ENCODE results near the gene LFNG.

The LFNG gene

GRCh38 chr7:2497500-2498336, 21.9 kb upstream of the LFNG start:
- Histone ChIP-seq H3K9me3 (ENCODE audit: control insufficient read depth, insufficient read depth, low read length) (no peaks in the 10 kb centered on the region), H3K79me2 (ENCODE audit: control insufficient read depth, low read length) (no peaks in the 10 kb centered on the region), H3K4me2 (ENCODE audit: low read length) (no peak overlapping the region), H3K9me2 (replicated peaks; ENCODE audit: control insufficient read depth, low read length) (no peaks in the 10 kb centered on the region), H4K20me1 (ENCODE audit: control insufficient read depth, insufficient read depth, low read depth, low read length) (no peaks in the 10 kb centered on the region), H3K27ac (ENCODE audit: low read depth, low read length) (no peak overlapping the region), H3K27me3 (ENCODE audit: control insufficient read depth, low read length) (peaks cover 38% of the 10 kb centered on the region), H3K4me3 (ENCODE audit: low read length) (no peak overlapping the region), H3K36me3 (ENCODE audit: control insufficient read depth, low read length) (no peaks in the 10 kb centered on the region), H3K4me1 (ENCODE audit: control insufficient read depth, low read length) (no peaks in the 10 kb centered on the region), H3F3A (ENCODE audit: control insufficient read depth, insufficient read depth) (no peaks in the 10 kb centered on the region)
- TF ChIP-seq CTCF (IDR thresholded peaks at IDR 0.05; ENCODE audit: low read depth, low read length, poor library complexity, severe bottlenecking): no peak
- no peak for TF ChIP-seq EZH2phosphoT487 (IDR thresholded peaks at IDR 0.05; ENCODE audit: borderline replicate concordance, low read length)

GRCh38 chr7:2498708-2499107, 20.9 kb upstream of the LFNG start:
- Histone ChIP-seq H3K4me3 (ENCODE audit: low read length) (no peak overlapping the region), H3K4me1 (ENCODE audit: control insufficient read depth, low read length) (no peaks in the 10 kb centered on the region), H3K27ac (ENCODE audit: low read depth, low read length) (no peak overlapping the region), H3F3A (ENCODE audit: control insufficient read depth, insufficient read depth) (no peaks in the 10 kb centered on the region), H3K9me2 (replicated peaks; ENCODE audit: control insufficient read depth, low read length) (no peaks in the 10 kb centered on the region), H3K9me3 (ENCODE audit: control insufficient read depth, insufficient read depth, low read length) (no peaks in the 10 kb centered on the region), H4K20me1 (ENCODE audit: control insufficient read depth, insufficient read depth, low read depth, low read length) (no peaks in the 10 kb centered on the region), H3K79me2 (ENCODE audit: control insufficient read depth, low read length) (no peaks in the 10 kb centered on the region), H3K4me2 (ENCODE audit: low read length) (no peak overlapping the region), H3K27me3 (ENCODE audit: control insufficient read depth, low read length) (peaks cover 38% of the 10 kb centered on the region), H3K36me3 (ENCODE audit: control insufficient read depth, low read length) (no peaks in the 10 kb centered on the region)
- no peak for TF ChIP-seq EZH2phosphoT487 (IDR thresholded peaks at IDR 0.05; ENCODE audit: borderline replicate concordance, low read length)
- no peak for TF ChIP-seq CTCF (IDR thresholded peaks at IDR 0.05; ENCODE audit: low read depth, low read length, poor library complexity, severe bottlenecking)

GRCh38 chr7:2499181-2499580, 20.4 kb upstream of the LFNG start:
- H3F3A ChIP-seq (ENCODE audit: control insufficient read depth, insufficient read depth): no peaks in the 10 kb centered on the region
- H3K4me2 ChIP-seq (ENCODE audit: low read length): no peak overlapping the region

More at GRCh38 chr7:2499181-2499580, 20.4 kb upstream of the LFNG start:
- Histone ChIP-seq H3K27ac (ENCODE audit: low read depth, low read length) (no peak overlapping the region), H3K9me3 (ENCODE audit: control insufficient read depth, insufficient read depth, low read length) (no peaks in the 10 kb centered on the region), H3K4me3 (ENCODE audit: low read length) (no peak overlapping the region), H3K27me3 (ENCODE audit: control insufficient read depth, low read length) (peaks cover 38% of the 10 kb centered on the region), H3K9me2 (replicated peaks; ENCODE audit: control insufficient read depth, low read length) (no peaks in the 10 kb centered on the region), H4K20me1 (ENCODE audit: control insufficient read depth, insufficient read depth, low read depth, low read length) (no peaks in the 10 kb centered on the region), H3K79me2 (ENCODE audit: control insufficient read depth, low read length) (no peaks in the 10 kb centered on the region), H3K36me3 (ENCODE audit: control insufficient read depth, low read length) (no peaks in the 10 kb centered on the region), H3K4me1 (ENCODE audit: control insufficient read depth, low read length) (no peaks in the 10 kb centered on the region)
- TF ChIP-seq EZH2phosphoT487 (IDR thresholded peaks at IDR 0.05; ENCODE audit: borderline replicate concordance, low read length): no peak
- no peak for TF ChIP-seq CTCF (IDR thresholded peaks at IDR 0.05; ENCODE audit: low read depth, low read length, poor library complexity, severe bottlenecking)
